Measurements from ENCODE around the gene ISL2.

DNA sequence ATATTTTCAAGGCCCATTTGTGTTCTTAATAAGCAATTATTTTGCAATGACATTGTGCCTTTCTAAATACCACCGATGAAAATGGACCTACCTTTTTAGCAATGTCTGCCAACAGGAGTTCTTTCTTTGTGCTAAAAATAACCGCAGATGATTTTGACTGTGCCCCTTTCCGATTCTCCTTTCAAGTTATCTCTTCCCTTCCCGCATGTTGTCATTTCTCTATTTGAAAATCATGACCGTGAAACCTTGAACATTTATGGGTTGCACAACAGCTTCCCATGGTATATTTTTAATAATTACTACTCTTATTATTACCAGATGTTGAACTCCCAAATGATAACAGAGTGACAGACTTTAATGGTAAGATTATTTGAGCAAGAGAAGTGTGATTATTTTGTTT is 15.0 kb upstream of the ISL2 start:
- no peak for TF ChIP-seq RAD21 (IDR thresholded peaks at IDR 0.05; ENCODE audit: low read length)
- no peak for TF ChIP-seq SMC3 (IDR thresholded peaks at IDR 0.05; ENCODE audit: low read depth, low read length)
- TF ChIP-seq RCOR1 (IDR thresholded peaks at IDR 0.05; ENCODE audit: insufficient replicate concordance, low read length), result no peak
- TF ChIP-seq POLR2A (IDR thresholded peaks at IDR 0.05; ENCODE audit: low read depth, low read length), result no peak
- TF ChIP-seq FOS (IDR thresholded peaks at IDR 0.05; ENCODE audit: low read depth, low read length), result no peak
- TF ChIP-seq, protein P1, sequence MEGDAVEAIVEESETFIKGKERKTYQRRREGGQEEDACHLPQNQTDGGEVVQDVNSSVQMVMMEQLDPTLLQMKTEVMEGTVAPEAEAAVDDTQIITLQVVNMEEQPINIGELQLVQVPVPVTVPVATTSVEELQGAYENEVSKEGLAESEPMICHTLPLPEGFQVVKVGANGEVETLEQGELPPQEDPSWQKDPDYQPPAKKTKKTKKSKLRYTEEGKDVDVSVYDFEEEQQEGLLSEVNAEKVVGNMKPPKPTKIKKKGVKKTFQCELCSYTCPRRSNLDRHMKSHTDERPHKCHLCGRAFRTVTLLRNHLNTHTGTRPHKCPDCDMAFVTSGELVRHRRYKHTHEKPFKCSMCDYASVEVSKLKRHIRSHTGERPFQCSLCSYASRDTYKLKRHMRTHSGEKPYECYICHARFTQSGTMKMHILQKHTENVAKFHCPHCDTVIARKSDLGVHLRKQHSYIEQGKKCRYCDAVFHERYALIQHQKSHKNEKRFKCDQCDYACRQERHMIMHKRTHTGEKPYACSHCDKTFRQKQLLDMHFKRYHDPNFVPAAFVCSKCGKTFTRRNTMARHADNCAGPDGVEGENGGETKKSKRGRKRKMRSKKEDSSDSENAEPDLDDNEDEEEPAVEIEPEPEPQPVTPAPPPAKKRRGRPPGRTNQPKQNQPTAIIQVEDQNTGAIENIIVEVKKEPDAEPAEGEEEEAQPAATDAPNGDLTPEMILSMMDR (conservative IDR thresholded peaks at IDR 0.05; ENCODE audit: low read depth, low read length), result no peak
- no peak for TF ChIP-seq MXI1 (IDR thresholded peaks at IDR 0.05; ENCODE audit: borderline replicate concordance, low read depth, low read length)
- no peak for TF ChIP-seq CEBPB (IDR thresholded peaks at IDR 0.05; ENCODE audit: low read depth, low read length)
- TF ChIP-seq RFX5 (IDR thresholded peaks at IDR 0.05; ENCODE audit: low read depth, low read length), result no peak
- TF ChIP-seq MAFK (IDR thresholded peaks at IDR 0.05; ENCODE audit: low read depth, low read length), result no peak
